Skeletal muscle tissue (tissue), 4 donors: Measurements from ENCODE around the gene ABCC10. TPM values are rescaled to one million over a fixed set of nuclear protein-coding genes. Genes with fewer than 3 reads are reported as not detected.
"Not testable (repeated sequence)": the region's sequence is repeated elsewhere in the genome, so short reads cannot be mapped to it uniquely, and the experiment has no call there.

Experiments
- H3K27ac ChIP-seq: one replicate; pipeline ENCODE4 v1.7.0; 2013; ENCODE audit warnings: mild to moderate bottlenecking, low read depth, low read length, inconsistent platforms
- H3K27me3 ChIP-seq, 3 donors: one replicate each; pipeline ENCODE4 v1.7.0; 2013; ENCODE audit warnings: low read length in 3 of 3; ENCODE audit not compliant: control insufficient read depth in 3 of 3, insufficient read depth in 3 of 3
- H3K36me3 ChIP-seq, 3 donors: one replicate each; pipeline ENCODE4 v1.7.0; 2013; ENCODE audit warnings: low read length in 3 of 3; ENCODE audit not compliant: control insufficient read depth in 3 of 3, insufficient read depth in 3 of 3
- H3K4me1 ChIP-seq, 3 donors: one replicate each; pipeline ENCODE4 v1.7.0; 2013; ENCODE audit warnings: low read length in 3 of 3, mild to moderate bottlenecking in 3 of 3; ENCODE audit not compliant: control insufficient read depth in 3 of 3, insufficient read depth in 3 of 3
- H3K4me3 ChIP-seq, 3 donors: one replicate each; pipeline ENCODE4 v1.7.0; 2013; ENCODE audit warnings: low read length in 3 of 3
- H3K9ac ChIP-seq, 3 donors: one replicate each; pipeline ENCODE4 v1.7.0; 2013; ENCODE audit warnings: low read length in 3 of 3, mild to moderate bottlenecking in 3 of 3, moderate library complexity in 2 of 3, low read depth in 1 of 3
- H3K9me3 ChIP-seq, 3 donors: one replicate each; pipeline ENCODE4 v1.7.0; 2013; ENCODE audit warnings: low read length in 3 of 3; ENCODE audit not compliant: control insufficient read depth in 3 of 3
- total RNA-seq: library from RNA; depleted of rRNA; stranded (reverse); fragments of >200 nt; gene quantifications from one replicate; pipeline ENCODE4 v1.2.3, GENCODE V29; 2014
- donor health status: Osteomylitis.

Gene ABCC10
- total RNA-seq, 1 donor from 2014 or later: 8.9 TPM

GRCh38 chr6:43407296-43407695, 20.0 kb upstream of the ABCC10 start:
- Histone ChIP-seq H3K9me3 (no peaks in the 10 kb centered on the region), H3K36me3 (no peaks in the 10 kb centered on the region), H3K27ac (no peak overlapping the region), H3K9ac (no peak overlapping the region), H3K4me3 (no peak overlapping the region), H3K4me1 (no peaks in the 10 kb centered on the region), H3K27me3 (peaks cover 0 to 4% (median 4%) of the 10 kb centered on the region in 3 donors)

- Histone ChIP-seq H3K9ac (no peak overlapping the region), H3K4me1 (no peaks in the 10 kb centered on the region), H3K9me3 (no peaks in the 10 kb centered on the region), H3K27me3 (peaks cover 4 to 7% (median 5%) of the 10 kb centered on the region in 3 donors), H3K36me3 (no peaks in the 10 kb centered on the region), H3K27ac (no peak overlapping the region), H3K4me3 (no peak overlapping the region)
Observed at GRCh38 chr6:43408259-43408658, 19.1 kb upstream of the ABCC10 start.

GRCh38 chr6:43410776-43411175, 16.6 kb upstream of the ABCC10 start:
- not testable (repeated sequence) for H3K9ac ChIP-seq, H3K27ac ChIP-seq, H3K9me3 ChIP-seq, H3K4me3 ChIP-seq, H3K4me1 ChIP-seq, H3K27me3 ChIP-seq, H3K36me3 ChIP-seq

GRCh38 chr6:43412541-43412940, 14.8 kb upstream of the ABCC10 start:
- H3K4me3 ChIP-seq: no peak overlapping the region
- H3K9ac ChIP-seq: no peak overlapping the region
- H3K9me3 ChIP-seq: no peaks in the 10 kb centered on the region

GRCh38 chr6:43413002-43413401, 14.3 kb upstream of the ABCC10 start:
- no peaks in the 10 kb centered on the region for H3K9me3 ChIP-seq
- H3K27ac ChIP-seq: no peak overlapping the region
- H3K9ac ChIP-seq: no peak overlapping the region
- H3K27me3 ChIP-seq: peaks cover 5 to 9% (median 6%) of the 10 kb centered on the region in 3 donors
- no peaks in the 10 kb centered on the region for H3K36me3 ChIP-seq
- H3K4me3 ChIP-seq: no peak overlapping the region
- no peaks in the 10 kb centered on the region for H3K4me1 ChIP-seq

More at GRCh38 chr6:43412541-43412940, 14.8 kb upstream of the ABCC10 start:
- Histone ChIP-seq H3K36me3 (no peaks in the 10 kb centered on the region), H3K27me3 (peaks cover 5 to 10% (median 6%) of the 10 kb centered on the region in 3 donors), H3K27ac (no peak overlapping the region), H3K4me1 (no peaks in the 10 kb centered on the region)

GRCh38 chr6:43415275-43415674, 12.1 kb upstream of the ABCC10 start:
- not testable (repeated sequence) for H3K4me1 ChIP-seq, H3K9me3 ChIP-seq, H3K27ac ChIP-seq, H3K27me3 ChIP-seq, H3K36me3 ChIP-seq, H3K9ac ChIP-seq, H3K4me3 ChIP-seq

- Histone ChIP-seq H3K9ac (no peak overlapping the region), H3K4me3 (no peak overlapping the region), H3K27me3 (peaks cover 5 to 6% (median 6%) of the 10 kb centered on the region in 3 donors), H3K9me3 (no peaks in the 10 kb centered on the region), H3K36me3 (no peaks in the 10 kb centered on the region), H3K27ac (no peak overlapping the region), H3K4me1 (no peaks in the 10 kb centered on the region)
Observed at GRCh38 chr6:43416935-43417334, 10.4 kb upstream of the ABCC10 start.

- Histone ChIP-seq H3K9ac (no peak overlapping the region), H3K27ac (no peak overlapping the region), H3K4me1 (no peaks in the 10 kb centered on the region), H3K4me3 (no peak overlapping the region), H3K27me3 (peaks cover 0 to 5% (median 0%) of the 10 kb centered on the region in 3 donors), H3K9me3 (no peaks in the 10 kb centered on the region), H3K36me3 (no peaks in the 10 kb centered on the region)
Observed at GRCh38 chr6:43420012-43420709, 7.2 kb upstream of the ABCC10 start.

- no peak overlapping the region for H3K9ac ChIP-seq
- H3K4me1 ChIP-seq: no peaks in the 10 kb centered on the region
- H3K27me3 ChIP-seq: peaks cover 0 to 5% (median 0%) of the 10 kb centered on the region in 3 donors
- H3K27ac ChIP-seq: no peak overlapping the region
- H3K36me3 ChIP-seq: no peaks in the 10 kb centered on the region
- H3K4me3 ChIP-seq: no peak overlapping the region
- no peaks in the 10 kb centered on the region for H3K9me3 ChIP-seq
Observed at GRCh38 chr6:43421831-43422230, 5.5 kb upstream of the ABCC10 start.

GRCh38 chr6:43425083-43425482, 2.3 kb upstream of the ABCC10 start:
- not testable (repeated sequence) for H3K36me3 ChIP-seq, H3K27ac ChIP-seq, H3K4me3 ChIP-seq, H3K27me3 ChIP-seq, H3K9ac ChIP-seq, H3K9me3 ChIP-seq
- peaks cover 13 to 21% (median 13%) of the 10 kb centered on the region in 3 donors for H3K4me1 ChIP-seq
